Type B pancreatic cell (in vitro differentiated cells): ENCODE measurements around the gene GRK3. TPM values are rescaled to one million over a fixed set of nuclear protein-coding genes. Genes with fewer than 3 reads are reported as not detected.
"Not testable (repeated sequence)": the region's sequence is repeated elsewhere in the genome, so short reads cannot be mapped to it uniquely, and the experiment has no call there.

ENCODE experiments used
- DNase-seq: peaks from one replicate; pipeline ENCODE4 v3.0.0; 2021; ENCODE audit warnings: mixed read lengths; ENCODE audit not compliant: unreplicated experiment; ENCODE audit errors: extremely low spot score
- H3K27ac Mint-ChIP-seq: 2 replicates; pipeline ENCODE4 v1.8.0; 2021; ENCODE audit warnings: mild to moderate bottlenecking, mixed read lengths
- H3K27me3 Mint-ChIP-seq: 2 replicates; pipeline ENCODE4 v1.8.0; 2021; ENCODE audit warnings: mixed read lengths
- H3K36me3 Mint-ChIP-seq: 2 replicates; pipeline ENCODE4 v1.8.0; 2021; ENCODE audit warnings: mixed read lengths
- H3K4me1 Mint-ChIP-seq: one replicate; pipeline ENCODE4 v1.8.0; 2021; ENCODE audit warnings: mixed read lengths; ENCODE audit not compliant: unreplicated experiment
- H3K4me3 Mint-ChIP-seq: 2 replicates; pipeline ENCODE4 v1.8.0; 2021; ENCODE audit warnings: mild to moderate bottlenecking, mixed read lengths
- H3K9me3 Mint-ChIP-seq: 2 replicates; pipeline ENCODE4 v1.8.0; 2021; ENCODE audit warnings: mixed read lengths
- total RNA-seq: library from RNA; stranded (reverse); gene quantifications from 2 replicates; pipeline ENCODE4 v1.2.1, GENCODE V29; 2021; ENCODE audit warnings: low replicate concordance
- TF ChIP-seq, protein P1 (sequence below): fragments of 200-600 bp; sonication (generic); conservative IDR thresholded peaks from 2 replicates; pipeline ENCODE4 v1.5.0; 2021; ENCODE audit warnings: antibody characterized with exemption, mild to moderate bottlenecking

Gene GRK3
- total RNA-seq, 1 donor from 2014 or later: 14.0 TPM

DNA sequence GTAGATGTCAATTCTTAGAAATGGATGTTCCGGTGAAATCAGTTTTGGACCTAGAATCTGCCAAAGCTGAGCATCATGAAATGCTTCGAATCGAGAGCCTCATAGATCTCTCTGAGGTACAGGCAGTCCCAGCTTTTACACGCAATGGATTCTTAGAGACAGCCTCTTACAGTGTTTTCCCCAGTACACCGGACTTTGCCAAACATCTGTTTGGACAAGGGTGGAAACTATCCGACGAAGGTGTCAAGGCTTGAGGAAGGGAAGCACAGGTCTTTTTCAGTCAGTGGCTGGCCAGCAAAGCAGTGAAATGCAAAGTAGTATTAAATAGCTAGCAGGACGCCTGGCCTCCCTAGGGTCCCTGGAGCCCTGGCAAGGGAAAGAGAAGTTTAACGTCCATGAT, 4.9 kb downstream of the GRK3 start:
- Mint-ChIP-seq H3K4me3 (no peak overlapping the region), H3K27me3 (peaks cover 20% of the 10 kb centered on the region), H3K4me1 (peaks cover 32% of the 10 kb centered on the region), H3K27ac (no peak overlapping the region), H3K36me3 (no peaks in the 10 kb centered on the region), H3K9me3 (no peaks in the 10 kb centered on the region)
- no peak for DNase-seq
- TF ChIP-seq, protein P1, sequence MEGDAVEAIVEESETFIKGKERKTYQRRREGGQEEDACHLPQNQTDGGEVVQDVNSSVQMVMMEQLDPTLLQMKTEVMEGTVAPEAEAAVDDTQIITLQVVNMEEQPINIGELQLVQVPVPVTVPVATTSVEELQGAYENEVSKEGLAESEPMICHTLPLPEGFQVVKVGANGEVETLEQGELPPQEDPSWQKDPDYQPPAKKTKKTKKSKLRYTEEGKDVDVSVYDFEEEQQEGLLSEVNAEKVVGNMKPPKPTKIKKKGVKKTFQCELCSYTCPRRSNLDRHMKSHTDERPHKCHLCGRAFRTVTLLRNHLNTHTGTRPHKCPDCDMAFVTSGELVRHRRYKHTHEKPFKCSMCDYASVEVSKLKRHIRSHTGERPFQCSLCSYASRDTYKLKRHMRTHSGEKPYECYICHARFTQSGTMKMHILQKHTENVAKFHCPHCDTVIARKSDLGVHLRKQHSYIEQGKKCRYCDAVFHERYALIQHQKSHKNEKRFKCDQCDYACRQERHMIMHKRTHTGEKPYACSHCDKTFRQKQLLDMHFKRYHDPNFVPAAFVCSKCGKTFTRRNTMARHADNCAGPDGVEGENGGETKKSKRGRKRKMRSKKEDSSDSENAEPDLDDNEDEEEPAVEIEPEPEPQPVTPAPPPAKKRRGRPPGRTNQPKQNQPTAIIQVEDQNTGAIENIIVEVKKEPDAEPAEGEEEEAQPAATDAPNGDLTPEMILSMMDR: no peak

DNA sequence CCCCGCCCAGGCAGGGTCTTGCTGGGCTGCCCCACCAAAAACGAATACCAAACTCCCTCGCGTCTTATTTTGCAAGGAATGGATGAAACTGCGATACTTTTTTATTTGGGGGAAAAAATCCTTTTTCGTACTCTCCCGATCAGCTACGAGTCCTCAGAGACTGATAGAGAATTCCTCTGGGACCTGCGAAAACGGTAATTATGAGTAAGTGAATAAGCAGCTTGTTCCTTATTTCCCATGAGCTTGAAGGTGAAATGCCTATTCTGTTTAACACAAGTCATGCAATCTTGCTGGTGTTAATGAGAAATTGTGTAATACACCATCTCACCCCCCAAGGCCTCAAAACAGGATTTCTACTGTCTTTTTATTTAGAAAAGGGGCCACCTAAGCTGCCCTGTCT, 5.5 kb downstream of the GRK3 start:
- Mint-ChIP-seq H3K27ac (no peak overlapping the region), H3K9me3 (no peaks in the 10 kb centered on the region), H3K4me1 (peaks cover 32% of the 10 kb centered on the region), H3K4me3 (no peak overlapping the region), H3K27me3 (peaks cover 20% of the 10 kb centered on the region), H3K36me3 (no peaks in the 10 kb centered on the region)
- TF ChIP-seq, protein P1: no peak
- DNase-seq: no peak

DNA sequence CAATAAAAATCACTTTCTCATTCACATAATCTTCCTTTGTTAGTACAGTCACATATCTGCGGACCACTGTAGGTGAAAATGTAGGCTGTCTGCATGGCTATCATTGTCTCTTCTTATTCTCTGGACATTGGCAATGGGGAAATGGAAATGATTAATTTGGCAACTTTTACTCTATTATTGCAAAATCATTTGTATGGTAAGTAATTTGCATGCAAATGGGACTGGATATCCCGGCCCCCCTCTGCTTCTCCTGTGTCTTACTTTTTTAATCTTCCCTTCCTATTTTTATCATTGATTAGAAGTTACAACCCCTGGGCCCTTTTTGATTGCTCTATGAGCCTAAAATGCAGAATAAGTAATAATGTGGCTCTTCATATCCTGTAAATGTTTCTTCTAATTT, 6.0 kb downstream of the GRK3 start:
- no peak for DNase-seq
- Mint-ChIP-seq H3K4me3 (no peak overlapping the region), H3K27me3 (peaks cover 18% of the 10 kb centered on the region), H3K4me1 (peaks cover 30% of the 10 kb centered on the region), H3K9me3 (no peaks in the 10 kb centered on the region), H3K27ac (no peak overlapping the region), H3K36me3 (no peaks in the 10 kb centered on the region)
- TF ChIP-seq, protein P1: no peak

DNA sequence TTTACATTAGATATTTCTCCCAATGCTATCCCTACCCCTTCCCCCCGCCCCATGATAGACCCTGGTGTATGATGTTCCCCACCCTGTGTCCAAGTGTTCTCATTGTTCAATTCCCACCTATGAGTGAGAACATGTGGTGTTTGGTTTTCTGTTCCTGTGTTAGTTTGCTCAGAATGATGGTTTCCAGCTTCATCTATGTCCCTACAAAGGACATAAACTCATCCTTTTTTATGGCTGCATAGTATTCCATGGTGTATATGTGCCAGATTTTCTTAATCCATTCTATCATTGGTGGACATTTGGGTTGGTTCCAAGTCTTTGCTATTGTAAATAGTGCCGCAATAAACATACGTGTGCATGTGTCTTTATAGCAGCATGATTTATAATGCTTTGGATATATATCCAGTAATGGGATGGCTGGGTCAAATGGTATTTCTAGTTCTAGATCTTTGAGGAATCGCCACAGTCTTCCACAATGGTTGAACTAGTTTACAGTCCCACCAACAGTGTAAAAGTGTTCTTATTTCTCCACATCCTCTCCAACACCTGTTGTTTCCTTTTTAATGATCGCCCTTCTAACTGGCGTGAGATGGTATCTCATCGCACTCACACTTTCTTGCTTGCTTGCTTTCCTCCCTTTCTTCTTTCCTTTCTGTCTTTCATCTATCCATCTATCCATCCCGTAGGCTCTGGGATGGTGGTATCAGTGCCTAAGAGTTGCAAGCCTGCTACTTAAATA, 7.7 kb downstream of the GRK3 start:
- H3K9me3 Mint-ChIP-seq, H3K27me3 Mint-ChIP-seq, DNase-seq, H3K36me3 Mint-ChIP-seq, H3K4me3 Mint-ChIP-seq, H3K27ac Mint-ChIP-seq: not testable (repeated sequence)
- peaks cover 14% of the 10 kb centered on the region for H3K4me1 Mint-ChIP-seq

DNA sequence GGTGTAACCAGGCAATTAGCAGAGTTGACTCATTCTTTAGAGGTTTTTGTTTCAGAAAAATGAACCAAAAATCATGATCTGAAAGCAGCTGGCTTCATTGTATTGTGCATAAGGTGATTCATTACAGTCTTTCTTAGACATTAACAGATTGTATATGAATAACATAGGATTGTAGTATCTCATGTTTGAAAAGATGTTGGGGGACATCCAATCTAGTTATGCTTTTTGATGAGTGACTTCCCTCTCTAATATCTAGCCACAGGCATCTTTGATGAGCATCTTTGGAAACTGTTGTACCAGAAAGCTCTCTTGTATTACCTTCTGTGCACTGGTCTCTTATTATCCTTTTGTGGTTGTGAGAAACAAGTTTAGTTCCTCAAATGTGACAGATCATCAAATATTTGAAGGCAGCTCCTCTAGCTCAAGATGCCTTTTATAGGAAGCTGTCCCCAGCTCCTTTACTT, 8.3 kb downstream of the GRK3 start:
- H3K27ac Mint-ChIP-seq: no peak overlapping the region
- peaks cover 7% of the 10 kb centered on the region for H3K27me3 Mint-ChIP-seq
- H3K4me3 Mint-ChIP-seq: no peak overlapping the region
- TF ChIP-seq, protein P1: no peak
- H3K4me1 Mint-ChIP-seq: peaks cover 8% of the 10 kb centered on the region
- DNase-seq: no peak
- no peaks in the 10 kb centered on the region for H3K36me3 Mint-ChIP-seq
- no peaks in the 10 kb centered on the region for H3K9me3 Mint-ChIP-seq

DNA sequence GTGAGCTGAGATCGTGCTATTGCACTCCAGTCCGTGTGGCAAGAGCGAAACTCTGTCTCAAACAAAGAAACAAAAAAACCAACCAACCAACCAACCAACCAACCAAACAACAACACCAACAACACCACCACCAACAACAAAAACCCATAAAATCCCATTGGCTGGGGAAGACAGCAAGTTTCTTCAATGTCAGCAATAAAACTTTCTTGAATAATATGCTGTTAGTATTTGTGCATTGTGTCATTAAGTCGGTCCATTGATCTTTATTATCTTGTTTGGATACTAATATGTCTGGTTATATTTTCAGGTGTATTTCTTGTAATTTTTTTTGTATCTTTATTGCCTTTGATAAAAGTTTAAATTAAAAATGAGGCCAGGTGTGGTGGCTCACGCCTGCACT, 9.4 kb downstream of the GRK3 start:
- peaks cover 6% of the 10 kb centered on the region for H3K4me1 Mint-ChIP-seq
- peaks cover 6% of the 10 kb centered on the region for H3K27me3 Mint-ChIP-seq
- H3K27ac Mint-ChIP-seq: no peak overlapping the region
- TF ChIP-seq, protein P1: no peak
- no peak overlapping the region for H3K4me3 Mint-ChIP-seq
- H3K9me3 Mint-ChIP-seq: no peaks in the 10 kb centered on the region
- peaks cover 5% of the 10 kb centered on the region for H3K36me3 Mint-ChIP-seq
- no peak for DNase-seq
